K562 (cell line): ENCODE results near the gene GJD2. TPM values are rescaled to one million over a fixed set of nuclear protein-coding genes. Genes with fewer than 3 reads are reported as not detected.

ENCODE experiments used
- ATAC-seq: fragments of 200-7000 bp; cut with Tn5 transposase; 3 replicates; pipeline ENCODE4 v1.9.1; 2020; ENCODE audit warnings: moderate library complexity
- BruUV-seq: library from RNA; stranded (reverse); fragments of 400-500 nt; replicated peaks from 2 replicates; lab custom pipeline; 2021; lab: Mats Ljungman, UMichigan
- CTCF ChIA-PET: fragments of 300-600 bp; formaldehyde crosslinking; extraction: SDS; loops from one replicate; lab custom pipeline; 2021; ENCODE audit warnings: low intra/inter-chr PET ratio; lab: Yijun Ruan, JAX
- POLR2A ChIA-PET: fragments of 300-600, 350-650 bp; sonication (Branson Sonifier 250); formaldehyde crosslinking; extraction: SDS; loops from one replicate; lab custom pipeline; 2021; ENCODE audit warnings: antibody characterized with exemption, inconsistent platforms; lab: Yijun Ruan, JAX
- DNase-seq, 4 experiments: peaks; one replicate each; pipeline versions ENCODE4 v3.0.0 to v3.0.0-alpha.2; 2011 to 2018; ENCODE audit warnings: low spot score in 3 of 4, mixed read lengths in 3 of 4; ENCODE audit errors: extremely low read depth in 1 of 4
- FAIRE-seq: peaks from 2 replicates; lab custom pipeline; 2011; peaks lifted over from hg19 to GRCh38; lab: Jason Lieb, UNC
- H2AFZ ChIP-seq: 2 replicates; pipeline ENCODE4 v1.6.0; 2011; ENCODE audit warnings: low read depth, low read length, control low read depth, inconsistent platforms
- H3K27ac ChIP-seq: fragments of 200-600 bp; 3 replicates; pipeline ENCODE4 v1.8.0; 2011; ENCODE audit warnings: low read depth, mild to moderate bottlenecking, control low read depth, inconsistent platforms, low read length, moderate library complexity, mixed read lengths; ENCODE audit errors: extremely low read depth
- H3K27me3 ChIP-seq, 2 experiments: fragments of 300-600 bp in 1 of 2; 2 replicates in 1 of 2; 3 replicates in 1 of 2; pipeline versions ENCODE4 v1.6.0 to v1.8.0; 2011; ENCODE audit warnings: inconsistent platforms in 2 of 2, low read length in 2 of 2, mild to moderate bottlenecking in 1 of 2, mixed read lengths in 1 of 2, moderate library complexity in 1 of 2; ENCODE audit not compliant: control insufficient read depth in 2 of 2, insufficient read depth in 2 of 2
- H3K36me3 ChIP-seq: fragments of 300-600 bp; 3 replicates; pipeline ENCODE4 v1.8.0; 2011; ENCODE audit warnings: mild to moderate bottlenecking, low read length, inconsistent platforms; ENCODE audit not compliant: control insufficient read depth, insufficient read depth
- H3K4me1 ChIP-seq, 2 experiments: fragments of 200-600 bp in 1 of 2; replicated peaks in 1 of 2; 2 replicates in 1 of 2; 3 replicates in 1 of 2; pipeline versions ENCODE4 v1.5.1 to v1.8.0; 2011; ENCODE audit warnings: inconsistent platforms in 2 of 2, low read length in 2 of 2, mild to moderate bottlenecking in 1 of 2, mixed read lengths in 1 of 2, moderate library complexity in 1 of 2; ENCODE audit not compliant: control insufficient read depth in 2 of 2, insufficient read depth in 2 of 2
- H3K4me2 ChIP-seq: 2 replicates; pipeline ENCODE4 v1.6.1; 2011; ENCODE audit warnings: low read length, control low read depth, inconsistent platforms, mixed read lengths; ENCODE audit not compliant: insufficient read depth
- H3K4me3 ChIP-seq: fragments of 200-600 bp; sonication (generic), shearing (Covaris generic); 2 replicates; pipeline ENCODE4 v1.5.1; 2016; ENCODE audit warnings: control low read depth, inconsistent platforms
- H3K79me2 ChIP-seq: fragments of 200-600 bp; 3 replicates; pipeline ENCODE4 v1.8.0; 2011; ENCODE audit warnings: low read length, inconsistent platforms; ENCODE audit not compliant: control insufficient read depth, insufficient read depth
- H3K9ac ChIP-seq, 2 experiments: 2 replicates each; pipeline versions ENCODE4 v1.6.0 to v1.6.1; 2011; ENCODE audit warnings: low read depth in 2 of 2, low read length in 2 of 2, control low read depth in 1 of 2, inconsistent platforms in 1 of 2, mild to moderate bottlenecking in 1 of 2, mixed read lengths in 1 of 2; ENCODE audit not compliant: insufficient read depth in 1 of 2
- H3K9me1 ChIP-seq: one replicate; pipeline ENCODE4 v1.6.0; 2011; ENCODE audit warnings: inconsistent platforms, mild to moderate bottlenecking, low read length, moderate library complexity; ENCODE audit not compliant: control insufficient read depth, insufficient read depth
- H3K9me3 ChIP-seq: replicated peaks from 2 replicates; pipeline ENCODE4 v1.5.1; 2011; ENCODE audit warnings: low read depth, low read length, inconsistent platforms; ENCODE audit not compliant: control insufficient read depth, insufficient read depth
- H4K20me1 ChIP-seq: replicated peaks from 2 replicates; pipeline ENCODE4 v1.6.1; 2011; ENCODE audit warnings: low read length, inconsistent platforms, mixed read lengths; ENCODE audit not compliant: control insufficient read depth, insufficient read depth
- CREB3 ChIP-seq: fragments of 450-650 bp; conservative IDR thresholded peaks from 2 replicates; pipeline ENCODE4 v1.6.1; 2016; ENCODE audit warnings: missing genetic modification characterization, low read depth, mild to moderate bottlenecking, missing compliant biosample characterization, moderate library complexity
- CXXC5 ChIP-seq: fragments of 250-450 bp; sonication (Bioruptor Pico); IDR thresholded peaks from 2 replicates; pipeline ENCODE4 v1.8.0; 2022; ENCODE audit warnings: inconsistent platforms, mild to moderate bottlenecking, moderate library complexity
- ELF4 ChIP-seq: fragments of 450-650 bp; formaldehyde crosslinking; IDR thresholded peaks from 2 replicates; pipeline ENCODE4 v1.4.0; 2022; ENCODE audit warnings: missing genetic modification characterization
- EZH2 ChIP-seq: IDR thresholded peaks from 2 replicates; pipeline ENCODE4 v1.6.1; 2012; ENCODE audit warnings: low read depth, mild to moderate bottlenecking, inconsistent platforms, low read length, borderline replicate concordance
- FOXJ2 ChIP-seq: fragments of 200-800 bp; sonication (Bioruptor generic); IDR thresholded peaks from 2 replicates; pipeline ENCODE4 v1.6.1; 2016; ENCODE audit warnings: missing genetic modification characterization, missing compliant biosample characterization
- HDGF ChIP-seq: fragments of 450-650 bp; IDR thresholded peaks from 2 replicates; pipeline ENCODE4 v1.6.1; 2016
- MLX ChIP-seq, 2 experiments: fragments of 450-650 bp in 1 of 2; sonication (generic) in 1 of 2; formaldehyde crosslinking; conservative IDR thresholded peaks; 2 replicates each; pipeline versions ENCODE4 v1.4.0 to v1.8.1; 2020 to 2022; ENCODE audit warnings: mild to moderate bottlenecking in 1 of 2, missing genetic modification reagents in 1 of 2
- NFYB ChIP-seq: IDR thresholded peaks from 2 replicates; pipeline ENCODE4 v1.6.1; 2011; ENCODE audit warnings: mild to moderate bottlenecking, moderate library complexity; ENCODE audit not compliant: insufficient read length; ENCODE audit errors: extremely low read depth
- RFX5 ChIP-seq: IDR thresholded peaks from 2 replicates; pipeline ENCODE4 v1.6.1; 2011; ENCODE audit warnings: low read depth, mild to moderate bottlenecking, improper control_type of control experiment, low read length
- RNF2 ChIP-seq: sonication (generic); IDR thresholded peaks from 2 replicates; pipeline ENCODE4 v1.6.1; 2016
- SP1 ChIP-seq: sonication (generic); formaldehyde crosslinking; IDR thresholded peaks from 2 replicates; pipeline ENCODE4 v1.8.1; 2022; ENCODE audit warnings: mild to moderate bottlenecking, missing genetic modification reagents
- TAF1 ChIP-seq: IDR thresholded peaks from 2 replicates; pipeline ENCODE4 v1.6.1; 2011; ENCODE audit warnings: mild to moderate bottlenecking, low read length, moderate library complexity; ENCODE audit not compliant: insufficient read depth, control insufficient read depth, severe bottlenecking; ENCODE audit errors: extremely low read depth
- ZBTB7A ChIP-seq: IDR thresholded peaks from 2 replicates; pipeline ENCODE4 v1.6.1; 2011; ENCODE audit warnings: low read depth, mild to moderate bottlenecking, low read length, moderate library complexity, borderline replicate concordance; ENCODE audit not compliant: control insufficient read depth
- ZNF134 ChIP-seq: fragments of 250-450 bp; sonication (Bioruptor Pico); conservative IDR thresholded peaks from 2 replicates; pipeline ENCODE4 v1.4.0; 2020
- ZNF395 ChIP-seq: fragments of 200-800 bp; sonication (Bioruptor generic); IDR thresholded peaks from 2 replicates; pipeline ENCODE4 v1.6.1; 2017; ENCODE audit warnings: missing genetic modification characterization, missing compliant biosample characterization
- ZNF444 ChIP-seq: fragments of 250-450 bp; sonication (Bioruptor Pico); IDR thresholded peaks from 2 replicates; pipeline ENCODE4 v1.4.0; 2020; ENCODE audit warnings: mild to moderate bottlenecking, moderate library complexity
- ZNF511 ChIP-seq: sonication (generic); formaldehyde crosslinking; IDR thresholded peaks from 2 replicates; pipeline ENCODE4 v1.8.0; 2022; ENCODE audit warnings: mild to moderate bottlenecking, missing genetic modification reagents
- ZNF76 ChIP-seq: fragments of 250-450 bp; sonication (Bioruptor Pico); IDR thresholded peaks from 2 replicates; pipeline ENCODE4 v1.4.0; 2020; ENCODE audit warnings: mild to moderate bottlenecking, moderate library complexity, borderline replicate concordance
- WGBS: fragments of 100-300 bp; shearing (Covaris generic); methylation state at CpG from one replicate; pipeline ENCODE4 v1.1.6; 2016; ENCODE audit warnings: low coverage, mixed read lengths; ENCODE audit not compliant: insufficient coverage; ENCODE audit errors: missing lambda C conversion rate; 5-methylcytosine and 5-hydroxymethylcytosine counted together
- in situ Hi-C: fragments of 300-500 bp; cut with MboI; formaldehyde crosslinking; loops from 4 replicates; pipeline ENCODE4 v1.15.0; 2018; ENCODE audit warnings: inconsistent platforms, mixed read lengths
- intact Hi-C: fragments of 100-400 bp; cut with micrococcal nuclease; formaldehyde crosslinking; loops from 2 replicates; pipeline ENCODE4 v1.14.2; 2022
- polyA plus RNA-seq, 8 experiments: library from polyadenylated mRNA; depleted of rRNA in 4 of 8; stranded (reverse) in 5 of 8; unstranded in 3 of 8; fragments of >200 nt; fragmentation: Nextera tagmentation in 2 of 8; fragmentation: Illumina TruSeq in 1 of 8; extraction: Ambion mirVana in 2 of 8; extraction: Trizol in 1 of 8; gene quantifications; 2 replicates each; pipeline versions ENCODE4 v1.2.1 to v1.2.3, GENCODE V29; 2011 to 2014; ENCODE audit warnings: inconsistent platforms in 1 of 8, missing spikeins in 1 of 8
- total RNA-seq, 7 experiments: library from RNA; depleted of rRNA in 6 of 7; stranded (reverse); fragments of >200 nt in 6 of 7; fragmentation: Illumina TruSeq in 2 of 7; extraction: Trizol in 2 of 7; gene quantifications; 2 replicates each; pipeline versions ENCODE4 v1.2.1 to v1.2.3, GENCODE V29; 2011 to 2021; ENCODE audit warnings: low replicate concordance in 1 of 7

GJD2 gene
- total and polyA plus RNA-seq, 9 of the 15 experiments (the other 6 are each of a cell fraction or from before 2014, with no cell fraction given), result not detected

- Histone ChIP-seq H3K9me1 (no peaks in the 10 kb centered on the region), H3K36me3 (no peaks in the 10 kb centered on the region), H4K20me1 (no peaks in the 10 kb centered on the region), H3K4me2 (no peak overlapping the region), H3K4me3 (no peak overlapping the region), H3K9me3 (no peaks in the 10 kb centered on the region), H3K27me3 (no peaks in the 10 kb centered on the region), H3K27ac (no peak overlapping the region), H3K79me2 (no peaks in the 10 kb centered on the region), H2AFZ (no peak overlapping the region), H3K4me1 (peaks cover 0 to 4% of the 10 kb centered on the region in 2 experiments; a peak in 2 of 5 replicates), H3K9ac (no peak overlapping the region)
- no TSS peak for BruUV-seq
- WGBS, result 22% methylated on average over 2 of the region's 2 CpGs
- ATAC-seq, result no peak
- peak; percentile 6 for FAIRE-seq
- in situ Hi-C loops, result no loop called here
- ChIA-PET CTCF (no interaction called here), POLR2A (no interaction called here)
- intact Hi-C loops, result no loop called here
- TF ChIP-seq ZNF395 (CRISPR knock-in tag), result no peak
- TF ChIP-seq SP1, result no peak
- no peak for TF ChIP-seq ZNF444 (CRISPR knock-in tag)
- TF ChIP-seq ZNF134 (CRISPR knock-in tag), result no peak
- TF ChIP-seq ZNF76 (CRISPR knock-in tag), result no peak
- no peak for TF ChIP-seq ELF4 (CRISPR knock-in tag)
- TF ChIP-seq NFYB, result no peak
- no peak for TF ChIP-seq CXXC5 (CRISPR knock-in tag)
- no peak for TF ChIP-seq CREB3 (tag)
- no peak for TF ChIP-seq MLX (CRISPR knock-in tag; conservative IDR thresholded peaks at IDR 0.05)
- no peak for TF ChIP-seq EZH2
- no peak for TF ChIP-seq ZNF511 (CRISPR knock-in tag)
- TF ChIP-seq FOXJ2, result no peak
- no peak for TF ChIP-seq ZBTB7A
- TF ChIP-seq RNF2, result no peak
- TF ChIP-seq TAF1, result no peak
- TF ChIP-seq RFX5, result no peak
- no peak for TF ChIP-seq HDGF
- TF ChIP-seq, all 486 proteins: peak for 0
- DNase-seq, result no peak
Observed at GRCh38 chr15:34726406-34727100, 28.2 kb downstream of the GJD2 start.
